IPS DF 6.9 (cell line): ENCODE data around the gene MCRIP2.

Experiments used
- DNase-seq: peaks from one replicate; pipeline ENCODE4 v3.0.0-alpha.2; 2013; ENCODE audit warnings: low read depth, low spot score
- H3K27ac ChIP-seq: one replicate; pipeline ENCODE4 v1.5.1; 2013; ENCODE audit warnings: low read length, control low read depth
- H3K27me3 ChIP-seq: 2 replicates; pipeline ENCODE4 v1.6.1; 2013; ENCODE audit warnings: mild to moderate bottlenecking, low read length; ENCODE audit not compliant: control insufficient read depth, insufficient read depth
- H3K36me3 ChIP-seq: 2 replicates; pipeline ENCODE4 v1.6.1; 2013; ENCODE audit warnings: low read length; ENCODE audit not compliant: control insufficient read depth, insufficient read depth
- H3K4me1 ChIP-seq: 2 replicates; pipeline ENCODE4 v1.6.1; 2013; ENCODE audit warnings: low read length; ENCODE audit not compliant: control insufficient read depth, insufficient read depth
- H3K4me3 ChIP-seq: 2 replicates; pipeline ENCODE4 v1.5.1; 2013; ENCODE audit warnings: mild to moderate bottlenecking, low read length
- H3K9me3 ChIP-seq: 2 replicates; pipeline ENCODE4 v1.6.1; 2013; ENCODE audit warnings: low read length, inconsistent platforms; ENCODE audit not compliant: control insufficient read depth, insufficient read depth
- WGBS: extraction: QIAGEN DNeasy Blood & Tissue Kit; methylation state at CpG from one replicate; pipeline ENCODE4 v1.1.7; 2013; ENCODE audit warnings: mixed read lengths, missing lambda C conversion rate; ENCODE audit not compliant: insufficient read length, insufficient coverage; 5-methylcytosine and 5-hydroxymethylcytosine counted together

The MCRIP2 gene

DNA sequence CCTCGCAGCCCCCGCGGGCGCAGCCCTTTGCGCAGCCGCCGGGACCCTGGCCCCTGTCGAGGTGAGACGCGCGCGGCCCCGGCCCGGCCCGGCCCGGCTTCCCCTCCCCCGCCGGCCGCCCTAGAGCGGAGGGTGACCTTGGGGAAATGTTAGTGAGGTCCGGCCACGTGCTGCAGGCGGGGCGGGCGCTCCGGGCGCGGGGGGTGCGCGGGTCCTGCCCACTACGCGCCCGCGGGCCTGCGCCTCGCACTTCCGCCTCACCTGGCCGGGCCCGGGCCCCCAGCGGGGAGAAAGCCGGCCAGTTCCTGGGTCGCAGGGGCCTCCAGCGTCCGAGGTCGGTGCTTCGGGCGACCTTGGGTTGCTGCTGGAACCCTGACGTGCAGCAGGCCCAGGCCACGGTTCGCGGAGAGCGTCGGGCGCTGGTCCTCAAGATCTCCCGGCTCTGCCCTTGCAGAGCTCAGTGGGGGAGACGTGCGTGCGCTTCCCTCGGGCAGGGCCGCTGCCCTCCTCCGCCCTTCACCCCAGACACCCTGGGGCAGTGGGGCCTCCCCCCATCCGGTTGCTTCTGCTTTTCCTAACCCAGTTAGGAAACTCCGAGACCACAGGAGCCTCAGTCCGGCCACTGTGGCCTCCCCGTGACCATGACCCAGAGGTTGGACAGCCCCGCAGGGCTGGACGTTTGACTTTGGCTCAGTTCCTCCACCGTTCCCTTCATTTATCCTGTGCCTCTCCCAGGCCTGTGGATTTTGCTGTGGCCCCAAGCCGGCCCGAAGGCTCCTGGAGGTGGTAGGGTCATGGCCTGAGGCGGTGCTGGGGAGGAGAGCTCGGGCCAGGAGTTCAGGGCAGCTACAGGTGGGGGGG lies 791 bp downstream of the MCRIP2 start:
- H3K27me3 ChIP-seq, result no peaks in the 10 kb centered on the region
- peak overlapping the region; percentile 80 for H3K4me3 ChIP-seq
- no peak for DNase-seq
- H3K36me3 ChIP-seq, result no peaks in the 10 kb centered on the region
- H3K9me3 ChIP-seq, result no peaks in the 10 kb centered on the region
- no CpG with 5 or more reads among the region's 72 CpGs for WGBS
- no peak overlapping the region for H3K27ac ChIP-seq
- H3K4me1 ChIP-seq, result peaks cover 5% of the 10 kb centered on the region

DNA sequence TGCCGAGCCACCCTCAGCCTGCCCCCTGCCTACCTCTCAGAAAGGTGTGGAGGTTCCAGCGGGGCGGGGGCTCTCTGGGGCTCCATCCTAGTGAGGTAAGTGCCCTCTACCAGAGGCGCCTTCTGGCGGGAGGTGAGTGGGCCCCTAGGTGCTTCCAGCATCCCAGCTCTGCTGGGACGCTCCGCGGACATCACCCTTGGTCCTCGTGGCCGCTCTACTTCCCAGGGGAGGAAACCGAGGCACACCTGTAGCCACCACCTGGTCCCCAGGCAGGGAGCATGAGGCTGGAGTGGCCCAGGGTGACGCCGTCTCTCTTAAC lies 1.4 kb downstream of the MCRIP2 start:
- H3K4me3 ChIP-seq, result no peak overlapping the region; the same call in 1 of the 2 replicates
- no peak overlapping the region for H3K27ac ChIP-seq
- DNase-seq, result no peak
- peaks cover 3% of the 10 kb centered on the region for H3K4me1 ChIP-seq
- no peaks in the 10 kb centered on the region for H3K9me3 ChIP-seq
- no CpG with 5 or more reads among the region's 13 CpGs for WGBS
- no peaks in the 10 kb centered on the region for H3K27me3 ChIP-seq
- H3K36me3 ChIP-seq, result no peaks in the 10 kb centered on the region

DNA sequence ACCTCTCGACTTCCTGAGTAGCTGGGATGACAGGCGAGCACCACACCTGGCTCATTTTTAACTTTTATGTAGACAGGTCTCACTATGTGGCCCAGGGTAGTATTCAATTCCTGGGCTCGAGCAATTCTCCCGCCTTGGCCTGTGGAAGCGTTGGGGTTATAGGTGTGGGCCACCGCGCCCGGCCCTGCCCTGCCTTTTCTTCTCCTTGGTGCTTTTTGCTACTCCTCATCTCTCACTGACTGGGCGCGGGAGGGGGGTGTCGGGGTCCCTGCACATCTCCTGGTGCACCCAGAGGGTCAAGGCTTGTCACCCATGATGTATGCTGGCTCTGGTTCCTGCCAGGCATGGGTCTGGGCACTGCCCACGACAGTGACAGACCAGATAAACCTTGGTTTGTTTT lies 2.9 kb downstream of the MCRIP2 start:
- Histone ChIP-seq H3K4me3 (no peak overlapping the region), H3K27ac (no peak overlapping the region), H3K27me3 (no peaks in the 10 kb centered on the region), H3K4me1 (peaks cover 2% of the 10 kb centered on the region; the same call in 1 of the 2 replicates), H3K36me3 (no peaks in the 10 kb centered on the region), H3K9me3 (no peaks in the 10 kb centered on the region)
- no CpG with 5 or more reads among the region's 12 CpGs for WGBS
- no peak for DNase-seq

DNA sequence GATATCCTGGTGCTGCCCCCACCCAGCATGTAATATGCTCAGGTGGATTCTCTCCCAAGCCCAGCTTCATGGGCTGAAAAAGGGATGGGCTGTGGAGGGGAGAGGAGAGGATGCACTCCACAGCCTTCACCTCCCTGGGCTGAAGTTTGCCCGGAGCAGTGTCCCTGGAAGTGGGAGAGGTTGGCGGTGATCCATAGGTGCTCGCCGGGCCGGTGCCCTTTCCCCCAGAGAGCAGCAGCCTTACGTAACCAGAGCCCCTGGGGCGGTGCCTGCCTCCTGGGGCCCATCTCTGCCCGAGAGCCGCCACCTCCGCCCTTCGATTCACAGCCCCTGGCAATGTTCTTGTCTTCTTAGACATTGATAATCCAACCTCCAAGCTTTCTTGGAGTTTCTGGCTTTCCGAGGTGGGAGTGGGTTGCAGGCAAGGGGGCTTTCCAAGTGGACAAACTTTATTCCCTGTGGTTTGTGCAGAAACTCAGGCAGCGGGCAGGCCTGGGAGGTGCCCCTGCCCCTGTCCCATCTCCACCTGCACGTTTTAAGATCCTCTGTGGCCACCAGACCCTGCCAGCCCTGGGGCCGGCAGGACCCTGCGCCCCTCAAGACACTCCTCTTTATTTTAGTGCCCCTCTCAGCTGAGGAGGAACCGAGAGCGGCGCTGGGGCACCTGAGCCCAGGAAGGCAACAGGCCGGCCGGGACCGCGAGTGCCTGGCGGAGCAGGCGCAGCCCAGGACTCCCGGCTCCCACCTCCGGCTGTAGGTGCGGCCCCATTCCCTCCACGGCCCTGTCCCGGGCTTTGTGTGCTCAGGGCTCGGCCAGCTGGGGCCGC lies 4.4 kb downstream of the MCRIP2 start:
- Histone ChIP-seq H3K4me1 (peaks cover 2% of the 10 kb centered on the region; the same call in 1 of the 2 replicates), H3K4me3 (no peak overlapping the region), H3K9me3 (no peaks in the 10 kb centered on the region), H3K36me3 (no peaks in the 10 kb centered on the region), H3K27me3 (no peaks in the 10 kb centered on the region), H3K27ac (no peak overlapping the region)
- DNase-seq, result no peak
- WGBS, result no CpG with 5 or more reads among the region's 32 CpGs

DNA sequence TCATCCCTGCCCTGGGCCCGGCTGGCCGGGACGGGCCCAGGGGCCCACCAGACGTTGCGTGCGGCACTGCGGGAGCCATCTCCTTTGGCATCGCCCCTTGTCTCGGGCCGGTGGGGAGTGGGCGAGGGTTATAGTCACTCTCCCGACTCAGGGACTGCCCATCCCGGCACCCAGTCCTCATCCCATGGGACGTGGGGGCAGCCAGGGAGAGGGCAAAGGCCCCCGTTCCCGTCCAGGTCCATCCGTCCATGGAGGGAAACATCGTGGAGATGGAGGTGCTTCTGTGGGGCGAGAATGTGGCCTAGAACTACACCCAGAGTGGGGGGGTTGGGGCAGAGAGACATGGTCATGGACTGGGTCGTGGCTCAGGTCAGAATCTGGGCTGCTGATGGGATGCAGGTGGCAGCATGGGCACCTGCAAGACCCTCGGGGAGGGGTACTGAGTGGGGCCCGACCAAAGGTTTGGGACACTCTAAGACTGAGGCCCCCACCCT lies 5.1 kb downstream of the MCRIP2 start:
- no peak for DNase-seq
- no CpG with 5 or more reads among the region's 22 CpGs for WGBS
- Histone ChIP-seq H3K27me3 (no peaks in the 10 kb centered on the region), H3K4me1 (peaks cover 2% of the 10 kb centered on the region; the same call in 1 of the 2 replicates), H3K9me3 (no peaks in the 10 kb centered on the region), H3K27ac (no peak overlapping the region), H3K4me3 (no peak overlapping the region), H3K36me3 (no peaks in the 10 kb centered on the region; the same call in 1 of the 2 replicates)

DNA sequence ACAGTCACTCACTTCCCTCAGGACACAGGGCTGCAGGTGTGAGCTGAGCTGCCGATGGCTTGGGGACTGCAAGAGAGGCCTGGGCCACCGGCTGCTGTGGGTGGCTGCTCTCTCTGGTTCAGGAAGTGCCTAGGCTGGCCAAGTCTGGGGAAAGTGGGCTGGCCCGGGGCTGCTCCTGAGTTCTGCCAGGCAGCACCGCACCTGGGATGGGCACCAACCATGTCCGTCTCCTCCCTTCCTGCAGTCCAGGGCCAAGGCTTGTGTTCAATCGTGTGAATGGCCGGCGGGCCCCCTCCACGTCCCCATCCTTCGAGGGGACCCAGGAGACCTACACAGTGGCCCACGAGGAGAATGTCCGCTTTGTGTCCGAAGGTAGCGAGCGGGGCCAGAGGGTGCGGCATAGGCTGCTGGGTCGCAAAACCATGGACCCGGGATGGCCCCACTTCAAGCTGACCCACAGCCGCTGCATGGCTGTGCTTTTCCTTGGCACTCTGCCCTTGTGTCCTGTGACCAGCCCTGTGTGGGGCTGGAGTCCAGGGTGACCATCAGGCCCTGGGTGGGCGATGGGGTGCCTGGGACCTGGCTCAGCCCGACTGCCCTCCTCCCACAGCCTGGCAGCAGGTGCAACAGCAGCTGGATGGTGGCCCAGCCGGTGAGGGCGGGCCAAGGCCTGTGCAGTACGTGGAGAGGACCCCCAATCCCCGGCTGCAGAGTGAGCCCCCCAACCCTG lies 5.7 kb downstream of the MCRIP2 start:
- H3K4me1 ChIP-seq, result peaks cover 2% of the 10 kb centered on the region; the same call in 1 of the 2 replicates
- no peaks in the 10 kb centered on the region; the same call in 1 of the 2 replicates for H3K36me3 ChIP-seq
- H3K27ac ChIP-seq, result no peak overlapping the region
- H3K4me3 ChIP-seq, result no peak overlapping the region
- no peak for DNase-seq
- no peaks in the 10 kb centered on the region for H3K9me3 ChIP-seq
- H3K27me3 ChIP-seq, result no peaks in the 10 kb centered on the region
- whole genome bisulfite sequencing, result no CpG with 5 or more reads among the region's 25 CpGs

DNA sequence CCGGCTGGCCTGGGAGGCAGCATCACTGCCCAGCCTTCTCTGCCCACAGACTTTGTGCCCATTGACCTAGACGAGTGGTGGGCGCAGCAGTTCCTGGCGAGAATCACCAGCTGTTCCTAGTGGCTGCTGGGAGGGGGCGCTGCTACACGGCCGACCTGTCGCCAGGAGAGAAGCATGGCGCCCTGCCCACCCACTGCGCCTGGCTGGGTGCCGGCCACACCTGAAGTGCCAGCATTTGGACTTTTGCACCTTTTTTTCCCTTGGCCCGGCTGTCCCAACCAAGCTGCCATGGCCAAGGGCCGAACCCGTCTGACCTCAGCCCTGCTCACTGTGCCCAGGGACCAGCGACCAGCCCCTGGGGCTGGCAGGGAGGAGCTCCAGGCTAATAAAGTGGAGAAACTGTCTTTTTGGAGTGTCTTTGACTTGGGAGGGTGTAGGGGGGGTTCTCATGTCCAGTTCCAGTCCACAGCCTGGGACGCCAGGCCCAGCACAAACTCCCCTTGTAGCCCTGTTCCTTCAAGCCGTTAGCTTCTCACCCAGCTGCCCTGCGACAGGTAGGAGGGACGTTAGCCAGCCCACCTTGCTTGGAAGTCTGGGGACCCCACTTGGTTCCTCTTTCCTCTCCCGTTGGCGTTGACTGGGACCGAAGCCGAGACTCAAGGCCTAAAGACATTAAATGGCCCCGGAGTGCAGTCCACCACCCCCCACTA lies 6.6 kb downstream of the MCRIP2 start:
- Histone ChIP-seq H3K9me3 (no peaks in the 10 kb centered on the region), H3K27ac (no peak overlapping the region), H3K4me3 (peak overlapping the region; percentile 61; the same call in 1 of the 2 replicates), H3K4me1 (peaks cover 2% of the 10 kb centered on the region; the same call in 1 of the 2 replicates), H3K36me3 (no peaks in the 10 kb centered on the region; the same call in 1 of the 2 replicates), H3K27me3 (no peaks in the 10 kb centered on the region)
- no peak for DNase-seq
- WGBS, result no CpG with 5 or more reads among the region's 24 CpGs

DNA sequence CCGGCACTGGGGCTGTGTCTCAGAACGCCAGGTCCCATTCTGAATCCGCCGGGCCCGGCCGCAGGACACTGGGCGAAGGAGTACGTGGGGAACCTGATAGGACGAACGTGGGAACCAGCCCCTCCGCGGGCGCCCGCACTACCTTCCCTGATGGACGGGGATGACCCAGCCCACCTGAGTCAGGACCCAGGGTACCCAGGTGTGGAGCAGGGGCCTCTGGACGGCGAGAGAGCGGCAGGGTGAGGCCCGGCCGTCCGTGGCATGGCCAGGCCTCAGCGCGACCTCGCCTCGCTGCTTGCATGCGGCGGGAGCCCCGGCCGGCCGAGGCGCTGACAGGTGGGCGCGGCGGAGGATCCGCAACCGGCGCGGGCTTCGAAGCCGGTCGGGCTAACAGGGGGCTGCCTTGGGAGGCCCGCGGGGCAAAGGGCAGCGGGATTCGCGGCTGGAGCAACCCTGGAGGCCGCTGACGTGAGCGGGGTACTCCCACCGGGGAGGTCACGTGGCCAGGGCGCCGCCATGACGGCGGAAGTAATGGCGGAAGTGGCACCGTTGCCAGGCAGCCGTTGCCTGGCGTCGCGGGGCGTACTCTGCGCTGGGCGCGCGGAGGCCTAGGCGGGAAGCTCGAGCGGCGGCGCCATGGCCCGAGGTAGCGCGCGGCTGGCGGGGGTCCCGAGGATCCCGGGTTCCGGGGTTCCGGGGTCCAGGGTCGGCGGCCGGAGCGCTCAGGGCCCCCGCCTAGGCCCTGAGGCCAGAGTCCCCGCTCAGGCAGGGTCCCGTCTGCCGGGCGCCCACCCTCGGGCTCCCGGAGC lies 7.4 kb downstream of the MCRIP2 start, which contains the start of gene WDR90:
TSS of gene WDR90 (plus strand) at position 585 of the 809 bp plus-strand sequence. CDS start at position 637, 52 bp downstream.
- H3K9me3 ChIP-seq, result no peaks in the 10 kb centered on the region
- no peak within 1 kb of the TSS for H3K27ac ChIP-seq
- peaks cover 2% of the 10 kb centered on the region; the same call in 1 of the 2 replicates for H3K4me1 ChIP-seq
- H3K36me3 ChIP-seq, result no peaks in the 10 kb centered on the region; the same call in 1 of the 2 replicates
- no peak for DNase-seq
- H3K27me3 ChIP-seq, result no peaks in the 10 kb centered on the region
- WGBS, result no CpG with 5 or more reads among the region's 91 CpGs
- peak within 1 kb of the TSS; percentile 61 for H3K4me3 ChIP-seq

DNA sequence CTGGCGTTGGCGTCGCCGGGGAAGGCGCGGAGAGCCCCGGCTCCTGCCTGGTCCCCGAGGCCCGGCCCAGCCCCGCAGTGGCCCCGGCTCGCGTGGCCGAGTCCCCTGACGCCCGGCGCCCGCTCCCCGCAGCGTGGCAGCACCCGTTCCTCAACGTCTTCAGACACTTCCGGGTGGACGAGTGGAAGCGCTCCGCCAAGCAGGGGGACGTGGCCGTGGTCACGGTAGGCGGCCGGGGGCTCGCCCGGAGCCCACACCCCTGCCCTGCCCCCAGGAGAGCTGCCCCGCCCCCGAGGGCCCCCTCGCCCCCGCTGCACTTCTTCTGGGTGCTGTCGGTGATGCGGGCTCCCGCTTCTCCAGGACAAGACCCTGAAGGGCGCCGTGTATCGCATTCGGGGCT lies 8.0 kb downstream of the MCRIP2 start:
- no peaks in the 10 kb centered on the region for H3K27me3 ChIP-seq
- peaks cover 2% of the 10 kb centered on the region; the same call in 1 of the 2 replicates for H3K4me1 ChIP-seq
- H3K36me3 ChIP-seq, result no peaks in the 10 kb centered on the region; the same call in 1 of the 2 replicates
- no peaks in the 10 kb centered on the region for H3K9me3 ChIP-seq
- H3K27ac ChIP-seq, result no peak overlapping the region
- peak overlapping the region; percentile 61; the same call in 1 of the 2 replicates for H3K4me3 ChIP-seq
- DNase-seq, result no peak
- no CpG with 5 or more reads among the region's 44 CpGs for WGBS
